CD14-positive monocyte (primary cell): ENCODE results near the gene SH2D3C. TPM values are rescaled to one million over a fixed set of nuclear protein-coding genes. Genes with fewer than 3 reads are reported as not detected.

ENCODE experiments used
- DNase-seq, 3 donors: peaks; one replicate each; pipeline ENCODE4 v3.0.0-alpha.2; 2011 to 2022
- H2AFZ ChIP-seq: 2 replicates; pipeline ENCODE4 v1.6.0; 2012; ENCODE audit warnings: mild to moderate bottlenecking, low read depth, low read length, inconsistent platforms; ENCODE audit not compliant: insufficient read depth, poor library complexity, severe bottlenecking
- H3K27ac ChIP-seq, 2 donors: 1 replicate in 1 of 2; 2 replicates in 1 of 2; pipeline ENCODE4 v1.5.1; 2012 to 2013; ENCODE audit warnings: low read length in 2 of 2, control low read depth in 1 of 2, inconsistent platforms in 1 of 2, low read depth in 1 of 2, mild to moderate bottlenecking in 1 of 2
- H3K27me3 ChIP-seq, 2 donors: one replicate each; pipeline versions ENCODE4 v1.6.0 to v1.6.1; 2011 to 2013; ENCODE audit warnings: low read length in 2 of 2; ENCODE audit not compliant: control insufficient read depth in 2 of 2, insufficient read depth in 2 of 2
- H3K36me3 ChIP-seq, 2 donors: replicated peaks in 1 of 2; 1 replicate in 1 of 2; 2 replicates in 1 of 2; pipeline versions ENCODE4 v1.5.1 to v1.6.1; 2012 to 2013; ENCODE audit warnings: low read length in 2 of 2, control low read depth in 1 of 2, inconsistent platforms in 1 of 2, mild to moderate bottlenecking in 1 of 2; ENCODE audit not compliant: insufficient read depth in 2 of 2, control insufficient read depth in 1 of 2
- H3K4me1 ChIP-seq, 2 donors: 1 replicate in 1 of 2; 2 replicates in 1 of 2; pipeline versions ENCODE4 v1.5.1 to v1.6.1; 2012 to 2013; ENCODE audit warnings: low read length in 2 of 2, control low read depth in 1 of 2, inconsistent platforms in 1 of 2, mild to moderate bottlenecking in 1 of 2, moderate library complexity in 1 of 2; ENCODE audit not compliant: insufficient read depth in 2 of 2, control insufficient read depth in 1 of 2
- H3K4me2 ChIP-seq: replicated peaks from 2 replicates; pipeline ENCODE3; 2012; ENCODE audit warnings: low read length, moderate library complexity, mild to moderate bottlenecking; ENCODE audit not compliant: poor library complexity, severe bottlenecking; ENCODE audit errors: extremely low read depth
- H3K4me3 ChIP-seq, 3 experiments: fragments of 200-600 bp in 1 of 3; sonication (generic) in 1 of 3; replicated peaks in 1 of 3; 1 replicate in 2 of 3; 2 replicates in 1 of 3; pipeline ENCODE4 v1.5.1; 2011 to 2013; ENCODE audit warnings: low read length in 3 of 3, mild to moderate bottlenecking in 3 of 3, control low read depth in 2 of 3, low read depth in 2 of 3, inconsistent platforms in 1 of 3, moderate library complexity in 1 of 3
- H3K79me2 ChIP-seq: 2 replicates; pipeline ENCODE4 v1.6.0; 2012; ENCODE audit warnings: mild to moderate bottlenecking, control low read depth, inconsistent platforms, low read length, moderate library complexity; ENCODE audit not compliant: insufficient read depth
- H3K9ac ChIP-seq: 2 replicates; pipeline ENCODE4 v1.6.0; 2017; ENCODE audit warnings: low read length, mild to moderate bottlenecking; ENCODE audit not compliant: insufficient read depth, poor library complexity, severe bottlenecking
- H3K9me3 ChIP-seq, 2 donors: replicated peaks in 1 of 2; 1 replicate in 1 of 2; 2 replicates in 1 of 2; pipeline versions ENCODE4 v1.5.1 to v1.6.1; 2012 to 2013; ENCODE audit warnings: low read length in 2 of 2, control low read depth in 1 of 2; ENCODE audit not compliant: control insufficient read depth in 1 of 2, insufficient read depth in 1 of 2
- H4K20me1 ChIP-seq: 2 replicates; pipeline ENCODE4 v1.6.0; 2012; ENCODE audit warnings: mild to moderate bottlenecking, low read length, control low read depth, moderate library complexity; ENCODE audit not compliant: insufficient read depth
- H3K27ac Mint-ChIP-seq, 7 donors: one replicate each; pipeline ENCODE4 v1.8.0; 2020; ENCODE audit warnings: mild to moderate bottlenecking in 7 of 7, mixed read lengths in 7 of 7, moderate library complexity in 6 of 7, inconsistent platforms in 2 of 7
- H3K27me3 Mint-ChIP-seq, 3 donors: one replicate each; pipeline ENCODE4 v1.8.0; 2021 to 2022; ENCODE audit warnings: low read depth in 3 of 3, mild to moderate bottlenecking in 3 of 3, mixed read lengths in 3 of 3, moderate library complexity in 3 of 3, inconsistent platforms in 1 of 3
- H3K36me3 Mint-ChIP-seq, 2 donors: one replicate each; pipeline ENCODE4 v1.8.0; 2020; ENCODE audit warnings: mixed read lengths in 2 of 2, inconsistent platforms in 1 of 2, mild to moderate bottlenecking in 1 of 2
- H3K4me1 Mint-ChIP-seq: one replicate; pipeline ENCODE4 v1.8.0; 2020; ENCODE audit warnings: mild to moderate bottlenecking, mixed read lengths
- H3K4me3 Mint-ChIP-seq, 2 donors: one replicate each; pipeline ENCODE4 v1.8.0; 2020; ENCODE audit warnings: mild to moderate bottlenecking in 2 of 2, mixed read lengths in 2 of 2, moderate library complexity in 1 of 2
- H3K9me3 Mint-ChIP-seq, 7 donors: one replicate each; pipeline ENCODE4 v1.8.0; 2020 to 2022; ENCODE audit warnings: mixed read lengths in 7 of 7, mild to moderate bottlenecking in 6 of 7, moderate library complexity in 6 of 7, inconsistent platforms in 2 of 7
- CTCF ChIP-seq: fragments of 200-600 bp; IDR thresholded peaks from one replicate; pipeline ENCODE4 v1.8.0; 2022; ENCODE audit warnings: antibody characterized with exemption, mild to moderate bottlenecking
- WGBS: methylation state at CpG from one replicate; pipeline ENCODE4 v1.1.5; 2013; ENCODE audit warnings: missing lambda C conversion rate; ENCODE audit not compliant: insufficient coverage; 5-methylcytosine and 5-hydroxymethylcytosine counted together
- intact Hi-C, 2 donors: fragments of 100-400 bp; cut with micrococcal nuclease; formaldehyde crosslinking; loops; one replicate each; pipeline versions ENCODE4 v1.15.0 to v1.15.1; 2023
- polyA plus RNA-seq, 3 donors: library from polyadenylated mRNA; depleted of rRNA in 1 of 3; unstranded in 2 of 3; stranded (reverse) in 1 of 3; fragments of 300-500 nt in 2 of 3; fragments of >200 nt in 1 of 3; fragmentation: Illumina TruSeq in 2 of 3; gene quantifications; 1 replicate in 2 of 3; 2 replicates in 1 of 3; pipeline ENCODE4 v1.2.3, GENCODE V29; 2012 to 2021

Gene SH2D3C
- polyA plus RNA-seq, 3 donors, result 11.5 to 47.3 (median 20.5) TPM

- Histone ChIP-seq H3K4me3 (peak overlapping the region; percentile 67 to 92 (median 72)), H2AFZ (peak overlapping the region; percentile 82), H3K79me2 (peaks cover 22% of the 10 kb centered on the region), H3K27ac (peak overlapping the region; percentile 74 to 94), H3K4me1 (peaks cover 33 to 37% of the 10 kb centered on the region in 2 donors), H3K9ac (peak overlapping the region; percentile 85), H3K27me3 (no peaks in the 10 kb centered on the region), H4K20me1 (peaks cover 10% of the 10 kb centered on the region), H3K36me3 (peaks cover 18 to 19% of the 10 kb centered on the region in 2 donors), H3K4me2 (peak overlapping the region; percentile 97), H3K9me3 (no peaks in the 10 kb centered on the region)
- peaks cover 20 to 27% of the 10 kb centered on the region in 2 donors for H3K36me3 Mint-ChIP-seq
- H3K27ac Mint-ChIP-seq, result peak overlapping the region; percentile 88 to 94 (median 89)
- H3K27me3 Mint-ChIP-seq, result peaks cover 0 to 2% (median 0%) of the 10 kb centered on the region in 3 donors
- peak overlapping the region; percentile 94 for H3K4me3 Mint-ChIP-seq
- DNase-seq, result peak in 2 of 3 donors; percentile 57 to 63
- TF ChIP-seq CTCF, result no peak
- H3K9me3 Mint-ChIP-seq, result peaks cover 0 to 2% (median 0%) of the 10 kb centered on the region in 7 donors
- intact Hi-C loops, result loop anchor here in 1 of 2 donors (5.0 kb wide), 2 partner anchors 34 to 64 kb away; no protein-coding TSS in a partner anchor
- WGBS, result 48% methylated on average over 14 of the region's 18 CpGs
- peaks cover 32% of the 10 kb centered on the region for H3K4me1 Mint-ChIP-seq
Measured at GRCh38 chr9:127803507-127804352, 25.3 kb upstream of the SH2D3C start.

GRCh38 chr9:127802576-127803443 is 24.3 kb upstream of the SH2D3C start, which contains the start of gene FPGS:
Gene FPGS, plus strand, starts transcription at chr9:127802882. Its CDS starts 43 bp downstream, at chr9:127802925.
- Histone ChIP-seq H3K4me1 (peaks cover 33 to 37% of the 10 kb centered on the region in 2 donors), H3K36me3 (peaks cover 10% of the 10 kb centered on the region in 2 donors), H3K9ac (peak within 1 kb of the TSS; percentile 85), H3K4me2 (peak within 1 kb of the TSS; percentile 97), H3K9me3 (no peaks in the 10 kb centered on the region), H3K4me3 (peak within 1 kb of the TSS; percentile 67 to 92 (median 72)), H4K20me1 (peaks cover 10% of the 10 kb centered on the region), H3K27me3 (no peaks in the 10 kb centered on the region), H2AFZ (peak within 1 kb of the TSS; percentile 82), H3K27ac (peak within 1 kb of the TSS; percentile 92 to 94), H3K79me2 (peaks cover 22% of the 10 kb centered on the region)
- H3K9me3 Mint-ChIP-seq, result peaks cover 0 to 2% (median 0%) of the 10 kb centered on the region in 7 donors
- H3K36me3 Mint-ChIP-seq, result peaks cover 14 to 20% of the 10 kb centered on the region in 2 donors
- intact Hi-C loops, result loop anchor here in 1 of 2 donors (5.0 kb wide), 2 partner anchors 34 to 64 kb away; no protein-coding TSS in a partner anchor
- WGBS, result under 1% methylated on average over 68 of the region's 83 CpGs
- peaks cover 0 to 5% (median 2%) of the 10 kb centered on the region in 3 donors for H3K27me3 Mint-ChIP-seq
- H3K4me3 Mint-ChIP-seq, result peak within 1 kb of the TSS; percentile 94
- peaks cover 33% of the 10 kb centered on the region for H3K4me1 Mint-ChIP-seq
- peak within 1 kb of the TSS; percentile 89 to 97 (median 94) for H3K27ac Mint-ChIP-seq
- DNase-seq, result peak; percentile 71 to 92 (median 87)
- TF ChIP-seq CTCF, result no peak
